SK-N-MC (cell line): ENCODE measurements around the gene ABLIM3.

ENCODE experiments used
- DNase-seq: peaks from one replicate; pipeline ENCODE4 v3.0.0-alpha.2; 2011; ENCODE audit warnings: low read depth, low spot score
- H3K27ac ChIP-seq: fragments of 200-600 bp; sonication (generic); 2 replicates; pipeline ENCODE4 v1.5.1; 2016; ENCODE audit warnings: mixed run types
- H3K36me3 ChIP-seq: fragments of 200-600 bp; sonication (generic); 2 replicates; pipeline ENCODE4 v1.6.1; 2017; ENCODE audit warnings: antibody characterized with exemption, low read length, mixed read lengths; ENCODE audit not compliant: insufficient read depth
- H3K4me3 ChIP-seq: fragments of 200-600 bp; sonication (generic); 2 replicates; pipeline ENCODE4 v1.5.1; 2016
- H3K9ac ChIP-seq: fragments of 200-600 bp; sonication (generic); 2 replicates; pipeline ENCODE4 v1.8.0; 2017; ENCODE audit warnings: mixed run types, mixed read lengths; ENCODE audit not compliant: insufficient read length
- H3K9me3 ChIP-seq: fragments of 200-600 bp; sonication (generic); 2 replicates; pipeline ENCODE4 v1.6.1; 2017; ENCODE audit warnings: low read depth, mild to moderate bottlenecking, antibody characterized with exemption, low read length, moderate library complexity, mixed read lengths
- EZH2 ChIP-seq: fragments of 200-600 bp; sonication (generic); IDR thresholded peaks from one replicate; pipeline ENCODE4 v1.6.1; 2017; ENCODE audit warnings: antibody characterized with exemption
- FOXP2 ChIP-seq: optimal IDR thresholded peaks from 2 replicates; pipeline ENCODE3; 2011; ENCODE audit warnings: mild to moderate bottlenecking, moderate library complexity; ENCODE audit not compliant: insufficient read depth; ENCODE audit errors: extremely low read length, control extremely low read depth
- POLR2AphosphoS5 ChIP-seq: IDR thresholded peaks from 2 replicates; pipeline ENCODE4 v1.6.1; 2012; ENCODE audit warnings: mild to moderate bottlenecking, low read depth, low read length, borderline replicate concordance

ABLIM3 gene

DNA sequence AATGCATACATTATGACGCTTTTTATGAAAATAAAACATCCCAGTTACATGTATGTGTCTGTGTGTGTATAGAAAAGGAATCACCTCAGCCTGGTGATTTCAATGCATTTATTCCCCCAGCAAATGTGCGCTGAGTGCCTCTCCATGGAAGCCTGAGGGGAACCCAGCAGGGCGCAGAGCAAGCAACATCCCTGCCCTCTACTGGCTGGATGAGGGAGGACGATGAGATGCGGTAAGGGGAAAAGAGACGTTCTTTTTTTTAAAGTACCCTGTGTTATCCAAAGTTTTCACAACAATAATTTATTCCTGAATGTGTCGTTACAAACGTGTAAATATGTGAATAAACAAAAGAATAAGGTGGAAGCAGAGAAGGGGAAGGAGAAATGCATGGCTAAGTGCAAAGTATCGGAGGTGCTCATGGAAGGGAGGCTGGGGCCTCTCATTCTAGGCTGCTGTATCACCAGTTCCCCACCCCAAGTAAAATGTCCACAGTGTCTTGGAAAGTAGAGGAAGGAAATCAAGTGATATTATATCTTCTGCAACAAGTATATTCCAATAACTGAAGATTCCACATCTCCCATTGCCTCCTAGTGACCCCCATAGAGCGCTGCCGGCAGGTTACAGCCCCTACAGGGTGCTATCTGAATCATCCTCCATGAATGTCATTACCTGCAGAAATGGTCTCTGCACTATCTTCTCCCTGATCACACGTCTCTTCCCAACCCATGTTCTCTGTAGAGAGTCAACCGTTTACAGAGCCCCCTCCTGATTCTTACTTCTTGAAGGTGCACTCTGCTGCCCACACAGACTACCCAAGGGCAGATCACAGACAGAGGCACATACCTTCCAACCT is 13.0 kb upstream of the ABLIM3 start:
- Histone ChIP-seq H3K9me3 (no peaks in the 10 kb centered on the region), H3K9ac (no peak overlapping the region), H3K36me3 (no peaks in the 10 kb centered on the region), H3K4me3 (no peak overlapping the region), H3K27ac (no peak overlapping the region)
- no peak for DNase-seq
- no peak for TF ChIP-seq FOXP2
- TF ChIP-seq EZH2 = no peak
- TF ChIP-seq POLR2AphosphoS5 = no peak

DNA sequence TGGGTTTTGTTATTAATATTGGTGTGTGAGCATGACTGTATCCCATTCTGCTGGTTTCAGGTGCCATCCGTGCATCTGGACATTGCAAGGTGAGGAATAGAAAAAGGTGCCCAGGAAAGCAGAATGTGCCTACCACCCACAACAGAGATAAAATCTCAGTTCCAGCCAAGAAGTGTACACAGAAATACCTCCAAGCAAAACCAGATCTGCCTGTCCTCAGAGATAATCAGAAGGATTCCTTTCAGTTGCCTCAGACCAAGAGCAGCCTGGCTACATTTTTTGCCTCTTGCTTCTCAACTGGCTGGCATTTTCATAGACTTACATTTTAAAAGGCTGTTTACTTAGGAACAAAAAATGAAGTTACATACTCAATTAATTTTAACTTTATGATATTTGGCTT is 12.1 kb upstream of the ABLIM3 start:
- H3K9me3 ChIP-seq = no peaks in the 10 kb centered on the region
- no peak overlapping the region for H3K9ac ChIP-seq
- no peak overlapping the region for H3K4me3 ChIP-seq
- TF ChIP-seq POLR2AphosphoS5 (no peak), EZH2 (no peak), FOXP2 (no peak)
- H3K36me3 ChIP-seq = no peaks in the 10 kb centered on the region
- no peak for DNase-seq
- no peak overlapping the region for H3K27ac ChIP-seq

- Histone ChIP-seq H3K36me3 (no peaks in the 10 kb centered on the region), H3K9ac (no peak overlapping the region), H3K27ac (no peak overlapping the region), H3K4me3 (no peak overlapping the region), H3K9me3 (no peaks in the 10 kb centered on the region)
- no peak for TF ChIP-seq EZH2
- TF ChIP-seq FOXP2 = no peak
- no peak for TF ChIP-seq POLR2AphosphoS5
- DNase-seq = no peak
These were observed 11.0 kb upstream of the ABLIM3 start for GRCh38 chr5:149130121-149130914.

- Histone ChIP-seq H3K36me3 (no peaks in the 10 kb centered on the region), H3K9me3 (no peaks in the 10 kb centered on the region), H3K27ac (no peak overlapping the region), H3K9ac (no peak overlapping the region), H3K4me3 (no peak overlapping the region)
- no peak for TF ChIP-seq FOXP2
- TF ChIP-seq POLR2AphosphoS5 = no peak
- no peak for TF ChIP-seq EZH2
- no peak for DNase-seq
These were observed 8.8 kb upstream of the ABLIM3 start for GRCh38 chr5:149132474-149132873.

DNA sequence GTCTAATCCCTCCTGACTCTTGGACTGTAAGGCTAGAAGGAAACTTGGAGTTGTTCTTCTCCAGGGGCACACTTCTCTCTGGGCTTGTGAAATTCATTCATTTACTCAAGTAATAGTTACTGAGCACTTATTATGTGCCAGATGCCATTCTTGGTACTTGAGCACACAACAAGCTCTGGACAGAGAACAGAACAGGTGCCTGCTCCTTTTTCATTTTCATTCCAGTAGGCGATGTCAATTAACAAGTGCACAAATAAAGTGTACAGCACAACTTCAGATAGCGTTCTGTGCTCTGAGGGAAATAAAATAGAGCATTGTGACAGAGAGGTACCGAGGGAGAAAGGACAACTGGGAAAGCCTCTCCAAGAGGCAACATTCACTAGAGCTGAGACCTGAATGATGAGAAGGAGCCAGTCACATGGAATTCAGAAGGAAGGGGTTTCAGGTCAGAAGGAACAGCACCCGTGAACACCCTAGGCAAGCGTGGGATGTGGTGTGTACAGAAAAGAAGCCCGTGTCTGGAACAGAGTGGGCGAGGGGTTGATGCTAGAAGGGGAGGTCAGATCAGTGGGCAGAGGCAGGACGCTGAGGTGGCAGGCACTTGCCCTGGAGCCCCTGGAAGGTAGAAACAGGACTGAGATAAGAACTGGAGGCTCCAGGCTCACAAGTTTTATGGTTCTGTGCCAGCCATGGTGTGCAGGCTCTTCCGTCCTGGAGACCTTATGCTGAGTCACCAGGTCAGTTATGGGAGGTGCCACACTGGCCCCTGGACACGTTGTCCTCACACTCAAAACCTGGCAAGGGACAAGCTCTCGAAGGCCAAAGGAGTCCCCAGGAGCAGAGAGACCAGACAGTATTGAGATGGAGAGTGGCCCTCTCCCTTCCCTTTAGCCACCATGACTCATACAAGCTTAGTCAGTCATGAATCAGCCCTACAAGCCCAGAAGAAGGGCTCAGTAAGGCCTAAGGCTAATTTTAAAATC is 7.2 kb upstream of the ABLIM3 start:
- Histone ChIP-seq H3K9ac (no peak overlapping the region), H3K27ac (no peak overlapping the region), H3K4me3 (no peak overlapping the region), H3K36me3 (no peaks in the 10 kb centered on the region), H3K9me3 (no peaks in the 10 kb centered on the region)
- DNase-seq = no peak
- no peak for TF ChIP-seq FOXP2
- no peak for TF ChIP-seq EZH2
- TF ChIP-seq POLR2AphosphoS5 = no peak

DNA sequence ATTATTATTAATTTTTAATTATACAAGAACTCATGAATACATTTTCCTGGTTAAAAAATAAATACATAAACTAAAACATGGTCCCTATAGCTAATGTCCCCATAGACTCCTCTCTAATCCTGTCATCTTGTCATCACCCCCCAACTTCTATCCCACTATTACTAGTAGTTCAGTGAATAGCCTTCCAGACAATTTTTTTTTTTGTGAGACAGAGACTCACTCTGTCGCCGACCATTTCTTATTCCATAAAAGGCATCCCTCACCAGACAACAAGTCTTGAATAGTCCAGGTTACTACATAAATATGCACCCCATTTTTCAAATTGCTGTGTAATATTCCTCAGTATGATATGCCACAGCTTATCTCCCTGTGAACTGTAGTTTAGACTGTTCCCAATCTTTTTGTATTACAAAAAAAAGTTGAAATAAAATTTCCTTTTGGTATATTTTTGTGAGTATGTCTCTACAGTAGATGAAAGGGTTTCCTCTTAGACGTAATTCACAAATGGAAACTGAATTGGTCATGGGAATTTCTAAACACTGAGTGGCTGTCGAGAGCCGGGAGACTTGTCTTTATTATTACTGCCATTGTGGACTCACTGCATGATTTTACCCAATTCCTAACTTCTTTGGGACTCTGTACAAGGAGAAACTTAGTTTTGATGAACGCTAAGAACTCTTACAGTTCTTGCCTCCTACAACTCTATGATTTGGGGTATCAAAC is 6.4 kb upstream of the ABLIM3 start:
- H3K9ac ChIP-seq = no peak overlapping the region
- H3K27ac ChIP-seq = no peak overlapping the region
- no peak for DNase-seq
- TF ChIP-seq POLR2AphosphoS5 (no peak), FOXP2 (no peak), EZH2 (no peak)
- H3K36me3 ChIP-seq = no peaks in the 10 kb centered on the region
- no peaks in the 10 kb centered on the region for H3K9me3 ChIP-seq
- H3K4me3 ChIP-seq = no peak overlapping the region

DNA sequence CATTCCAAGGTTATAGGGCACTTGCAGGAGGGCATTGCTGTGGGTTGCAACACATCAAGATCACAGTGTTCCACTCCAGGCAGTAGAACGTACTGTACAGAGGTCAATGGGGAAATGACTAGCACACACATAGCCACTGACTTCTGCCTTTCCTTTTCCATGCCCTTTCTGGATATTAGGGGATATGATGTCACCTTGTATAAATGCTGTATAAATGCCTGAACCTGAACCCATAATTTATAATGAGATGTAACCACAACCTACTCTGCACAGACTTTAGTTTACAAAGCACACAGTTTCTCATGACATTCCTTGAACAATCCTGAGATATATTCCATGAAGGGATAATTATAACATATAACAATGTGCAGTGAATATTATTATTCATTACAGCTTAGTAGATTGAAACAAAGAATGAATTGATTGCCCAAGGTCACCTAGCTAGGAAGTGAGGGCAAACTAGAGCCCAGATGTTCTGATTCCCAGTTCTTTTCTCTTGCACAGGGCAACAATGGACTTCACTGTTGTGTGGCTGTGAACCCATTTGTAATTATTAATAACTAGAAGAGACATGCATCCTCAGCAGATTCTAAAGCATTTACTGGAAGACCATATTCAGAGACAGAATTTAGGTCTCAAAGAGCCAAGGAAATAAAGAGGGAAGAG is 5.6 kb upstream of the ABLIM3 start:
- H3K27ac ChIP-seq = no peak overlapping the region
- H3K9ac ChIP-seq = no peak overlapping the region

More for the DNA sequence above, 5.6 kb upstream of the ABLIM3 start:
- TF ChIP-seq POLR2AphosphoS5 (no peak), EZH2 (no peak), FOXP2 (no peak)
- no peaks in the 10 kb centered on the region for H3K9me3 ChIP-seq
- no peak overlapping the region for H3K4me3 ChIP-seq
- no peak for DNase-seq
- no peaks in the 10 kb centered on the region for H3K36me3 ChIP-seq
